Measurements from ENCODE around the gene ADRB2.

DNA sequence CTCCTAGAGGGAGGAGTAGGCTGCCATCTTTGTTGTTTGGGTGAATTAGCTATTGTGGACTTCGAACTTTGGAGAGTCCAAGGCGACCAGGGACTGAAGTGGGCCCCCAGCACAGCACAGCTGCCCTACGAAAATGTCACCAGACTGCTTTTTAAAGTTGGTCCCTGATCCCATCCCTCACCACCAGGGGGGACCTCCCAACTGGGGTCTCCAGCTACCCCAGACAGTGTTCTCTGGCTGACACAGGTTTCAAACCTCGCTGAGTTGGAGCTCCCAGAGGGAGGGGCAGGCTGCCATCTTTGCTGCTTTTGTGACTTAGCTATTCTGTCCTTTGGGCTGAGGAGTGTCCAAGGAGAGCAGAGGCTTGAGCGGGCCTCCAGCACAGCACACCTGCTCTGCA is 45.7 kb upstream of the ADRB2 start:
- TF ChIP-seq, protein P1, sequence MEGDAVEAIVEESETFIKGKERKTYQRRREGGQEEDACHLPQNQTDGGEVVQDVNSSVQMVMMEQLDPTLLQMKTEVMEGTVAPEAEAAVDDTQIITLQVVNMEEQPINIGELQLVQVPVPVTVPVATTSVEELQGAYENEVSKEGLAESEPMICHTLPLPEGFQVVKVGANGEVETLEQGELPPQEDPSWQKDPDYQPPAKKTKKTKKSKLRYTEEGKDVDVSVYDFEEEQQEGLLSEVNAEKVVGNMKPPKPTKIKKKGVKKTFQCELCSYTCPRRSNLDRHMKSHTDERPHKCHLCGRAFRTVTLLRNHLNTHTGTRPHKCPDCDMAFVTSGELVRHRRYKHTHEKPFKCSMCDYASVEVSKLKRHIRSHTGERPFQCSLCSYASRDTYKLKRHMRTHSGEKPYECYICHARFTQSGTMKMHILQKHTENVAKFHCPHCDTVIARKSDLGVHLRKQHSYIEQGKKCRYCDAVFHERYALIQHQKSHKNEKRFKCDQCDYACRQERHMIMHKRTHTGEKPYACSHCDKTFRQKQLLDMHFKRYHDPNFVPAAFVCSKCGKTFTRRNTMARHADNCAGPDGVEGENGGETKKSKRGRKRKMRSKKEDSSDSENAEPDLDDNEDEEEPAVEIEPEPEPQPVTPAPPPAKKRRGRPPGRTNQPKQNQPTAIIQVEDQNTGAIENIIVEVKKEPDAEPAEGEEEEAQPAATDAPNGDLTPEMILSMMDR (IDR thresholded peaks at IDR 0.05 in 2 of 3, conservative IDR thresholded peaks at IDR 0.05 in 1 of 3; ENCODE audit: borderline replicate concordance in 1 of 3, insufficient read depth in 1 of 3, low read depth in 2 of 3, low read length in 2 of 3): 0 out of 6 replicates have a peak, but pooled peaks of 1 of the 3 experiments have one; percentile 15
- TF ChIP-seq, protein P2, sequence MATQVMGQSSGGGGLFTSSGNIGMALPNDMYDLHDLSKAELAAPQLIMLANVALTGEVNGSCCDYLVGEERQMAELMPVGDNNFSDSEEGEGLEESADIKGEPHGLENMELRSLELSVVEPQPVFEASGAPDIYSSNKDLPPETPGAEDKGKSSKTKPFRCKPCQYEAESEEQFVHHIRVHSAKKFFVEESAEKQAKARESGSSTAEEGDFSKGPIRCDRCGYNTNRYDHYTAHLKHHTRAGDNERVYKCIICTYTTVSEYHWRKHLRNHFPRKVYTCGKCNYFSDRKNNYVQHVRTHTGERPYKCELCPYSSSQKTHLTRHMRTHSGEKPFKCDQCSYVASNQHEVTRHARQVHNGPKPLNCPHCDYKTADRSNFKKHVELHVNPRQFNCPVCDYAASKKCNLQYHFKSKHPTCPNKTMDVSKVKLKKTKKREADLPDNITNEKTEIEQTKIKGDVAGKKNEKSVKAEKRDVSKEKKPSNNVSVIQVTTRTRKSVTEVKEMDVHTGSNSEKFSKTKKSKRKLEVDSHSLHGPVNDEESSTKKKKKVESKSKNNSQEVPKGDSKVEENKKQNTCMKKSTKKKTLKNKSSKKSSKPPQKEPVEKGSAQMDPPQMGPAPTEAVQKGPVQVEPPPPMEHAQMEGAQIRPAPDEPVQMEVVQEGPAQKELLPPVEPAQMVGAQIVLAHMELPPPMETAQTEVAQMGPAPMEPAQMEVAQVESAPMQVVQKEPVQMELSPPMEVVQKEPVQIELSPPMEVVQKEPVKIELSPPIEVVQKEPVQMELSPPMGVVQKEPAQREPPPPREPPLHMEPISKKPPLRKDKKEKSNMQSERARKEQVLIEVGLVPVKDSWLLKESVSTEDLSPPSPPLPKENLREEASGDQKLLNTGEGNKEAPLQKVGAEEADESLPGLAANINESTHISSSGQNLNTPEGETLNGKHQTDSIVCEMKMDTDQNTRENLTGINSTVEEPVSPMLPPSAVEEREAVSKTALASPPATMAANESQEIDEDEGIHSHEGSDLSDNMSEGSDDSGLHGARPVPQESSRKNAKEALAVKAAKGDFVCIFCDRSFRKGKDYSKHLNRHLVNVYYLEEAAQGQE (IDR thresholded peaks at IDR 0.05; ENCODE audit: low read depth): no peak
- no peak for TF ChIP-seq CEBPB (IDR thresholded peaks at IDR 0.05; ENCODE audit: low read depth)
- no peak for TF ChIP-seq POLR2AphosphoS5 (IDR thresholded peaks at IDR 0.05; ENCODE audit: low read depth, low read length)
- no peak for TF ChIP-seq EZH2phosphoT487 (IDR thresholded peaks at IDR 0.05; ENCODE audit: borderline replicate concordance)
- TF ChIP-seq SIN3A (IDR thresholded peaks at IDR 0.05; ENCODE audit: low read depth): no peak
- TF ChIP-seq EZH2 (IDR thresholded peaks at IDR 0.05): no peak
- TF ChIP-seq POLR2A (IDR thresholded peaks at IDR 0.05; ENCODE audit: borderline replicate concordance, extremely low read depth, insufficient read depth, insufficient read length): no peak
- TF ChIP-seq SP1 (IDR thresholded peaks at IDR 0.05; ENCODE audit: low read depth): no peak
- no peak for TF ChIP-seq SRF (IDR thresholded peaks at IDR 0.05; ENCODE audit: low read depth)

All from HCT116 (cell line).